ENCODE measurements around the gene EPHA8. TPM values are rescaled to one million over a fixed set of nuclear protein-coding genes. Genes with fewer than 3 reads are reported as not detected.

Gene EPHA8
- total RNA-seq, 4 donors from 2014 or later = not detected

GRCh38 chr1:22555371-22555656 is 8.0 kb upstream of the EPHA8 start:
- Histone ChIP-seq H3K36me3 (no peaks in the 10 kb centered on the region), H3K27me3 (peaks cover 0 to 97% (median 3%) of the 10 kb centered on the region in 4 donors), H3K4me3 (no peak overlapping the region), H3K4me1 (no peaks in the 10 kb centered on the region), H3K9me3 (no peaks in the 10 kb centered on the region), H3K27ac (replicated peaks in 1 of 4) (no peak overlapping the region)
- TF ChIP-seq, protein P1, sequence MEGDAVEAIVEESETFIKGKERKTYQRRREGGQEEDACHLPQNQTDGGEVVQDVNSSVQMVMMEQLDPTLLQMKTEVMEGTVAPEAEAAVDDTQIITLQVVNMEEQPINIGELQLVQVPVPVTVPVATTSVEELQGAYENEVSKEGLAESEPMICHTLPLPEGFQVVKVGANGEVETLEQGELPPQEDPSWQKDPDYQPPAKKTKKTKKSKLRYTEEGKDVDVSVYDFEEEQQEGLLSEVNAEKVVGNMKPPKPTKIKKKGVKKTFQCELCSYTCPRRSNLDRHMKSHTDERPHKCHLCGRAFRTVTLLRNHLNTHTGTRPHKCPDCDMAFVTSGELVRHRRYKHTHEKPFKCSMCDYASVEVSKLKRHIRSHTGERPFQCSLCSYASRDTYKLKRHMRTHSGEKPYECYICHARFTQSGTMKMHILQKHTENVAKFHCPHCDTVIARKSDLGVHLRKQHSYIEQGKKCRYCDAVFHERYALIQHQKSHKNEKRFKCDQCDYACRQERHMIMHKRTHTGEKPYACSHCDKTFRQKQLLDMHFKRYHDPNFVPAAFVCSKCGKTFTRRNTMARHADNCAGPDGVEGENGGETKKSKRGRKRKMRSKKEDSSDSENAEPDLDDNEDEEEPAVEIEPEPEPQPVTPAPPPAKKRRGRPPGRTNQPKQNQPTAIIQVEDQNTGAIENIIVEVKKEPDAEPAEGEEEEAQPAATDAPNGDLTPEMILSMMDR (IDR thresholded peaks at IDR 0.05) = no peak
- TF ChIP-seq POLR2A (IDR thresholded peaks at IDR 0.05; ENCODE audit: low read depth) (no peak), EP300 (IDR thresholded peaks at IDR 0.05) (no peak), POLR2AphosphoS5 (IDR thresholded peaks at IDR 0.05) (no peak)
- intact Hi-C loops (cut with DNase I) = no loop called here
- no CpG with 5 or more reads among the region's 3 CpGs for WGBS
- no peak for DNase-seq (ENCODE audit: extremely low spot score)

GRCh38 chr1:22556391-22557104 is 6.7 kb upstream of the EPHA8 start:
- TF ChIP-seq, protein P1 (IDR thresholded peaks at IDR 0.05) = no peak
- no peak for TF ChIP-seq POLR2A (IDR thresholded peaks at IDR 0.05; ENCODE audit: low read depth)
- no peak for TF ChIP-seq POLR2AphosphoS5 (IDR thresholded peaks at IDR 0.05)
- no peak for TF ChIP-seq EP300 (IDR thresholded peaks at IDR 0.05)
- 43% methylated on average over 13 of the region's 13 CpGs for WGBS
- no peak for DNase-seq (ENCODE audit: extremely low spot score)
- H3K27ac ChIP-seq (replicated peaks in 1 of 4) = no peak overlapping the region
- H3K27me3 ChIP-seq = peaks cover 0 to 98% (median 3%) of the 10 kb centered on the region in 4 donors
- no peaks in the 10 kb centered on the region for H3K9me3 ChIP-seq
- intact Hi-C loops (cut with DNase I) = no loop called here
- H3K36me3 ChIP-seq = no peaks in the 10 kb centered on the region
- no peaks in the 10 kb centered on the region for H3K4me1 ChIP-seq
- H3K4me3 ChIP-seq = no peak overlapping the region

- Histone ChIP-seq H3K4me1 (no peaks in the 10 kb centered on the region), H3K9me3 (no peaks in the 10 kb centered on the region), H3K27me3 (peaks cover 0 to 98% (median 5%) of the 10 kb centered on the region in 4 donors), H3K4me3 (no peak overlapping the region), H3K36me3 (no peaks in the 10 kb centered on the region), H3K27ac (replicated peaks in 1 of 4) (no peak overlapping the region)
- no peak for DNase-seq (ENCODE audit: extremely low spot score)
- intact Hi-C loops (cut with DNase I) = no loop called here
- no peak for TF ChIP-seq POLR2A (IDR thresholded peaks at IDR 0.05; ENCODE audit: low read depth)
- no peak for TF ChIP-seq EP300 (IDR thresholded peaks at IDR 0.05)
- TF ChIP-seq, protein P1 (IDR thresholded peaks at IDR 0.05) = no peak
- TF ChIP-seq POLR2AphosphoS5 (IDR thresholded peaks at IDR 0.05) = no peak
- WGBS = 38% methylated on average over 5 of the region's 5 CpGs
Observed at GRCh38 chr1:22557341-22557950, 5.8 kb upstream of the EPHA8 start.

GRCh38 chr1:22563671-22564602 is 648 bp downstream of the EPHA8 start:
- 13% methylated on average over 25 of the region's 57 CpGs for WGBS
- Histone ChIP-seq H3K36me3 (no peaks in the 10 kb centered on the region), H3K27ac (replicated peaks in 1 of 4) (no peak overlapping the region), H3K4me1 (peaks cover 0 to 13% (median 6%) of the 10 kb centered on the region in 4 donors), H3K4me3 (peak overlapping the region in 1 of 4 donors; percentile 35), H3K27me3 (peaks cover 0 to 94% (median 16%) of the 10 kb centered on the region in 4 donors), H3K9me3 (no peaks in the 10 kb centered on the region)
- no peak for DNase-seq (ENCODE audit: extremely low spot score)
- TF ChIP-seq EP300 (IDR thresholded peaks at IDR 0.05) (no peak), POLR2AphosphoS5 (IDR thresholded peaks at IDR 0.05) (no peak), POLR2A (IDR thresholded peaks at IDR 0.05; ENCODE audit: low read depth) (no peak)
- TF ChIP-seq, protein P1 (IDR thresholded peaks at IDR 0.05) = no peak
- intact Hi-C loops (cut with DNase I) = no loop called here
